ENCODE data around the gene PLBD1.

The PLBD1 gene

GRCh38 chr12:14611640-14612203, 44.0 kb upstream of the PLBD1 start:
- POLR2A ChIA-PET (ENCODE audit: low non-redundant PET): no interaction called here
- CTCF ChIA-PET: interaction anchor here (0.5 to 1.4 kb wide), 4 partner anchors 8 to 141 kb away, joined by 3 read pairs; no protein-coding TSS in a partner anchor
- H3K27ac ChIP-seq: no peak overlapping the region
- no peak for TF ChIP-seq CTCF (conservative IDR thresholded peaks at IDR 0.05; ENCODE audit: low read depth)
- DNase-seq (ENCODE audit: low spot score): no peak

DNA sequence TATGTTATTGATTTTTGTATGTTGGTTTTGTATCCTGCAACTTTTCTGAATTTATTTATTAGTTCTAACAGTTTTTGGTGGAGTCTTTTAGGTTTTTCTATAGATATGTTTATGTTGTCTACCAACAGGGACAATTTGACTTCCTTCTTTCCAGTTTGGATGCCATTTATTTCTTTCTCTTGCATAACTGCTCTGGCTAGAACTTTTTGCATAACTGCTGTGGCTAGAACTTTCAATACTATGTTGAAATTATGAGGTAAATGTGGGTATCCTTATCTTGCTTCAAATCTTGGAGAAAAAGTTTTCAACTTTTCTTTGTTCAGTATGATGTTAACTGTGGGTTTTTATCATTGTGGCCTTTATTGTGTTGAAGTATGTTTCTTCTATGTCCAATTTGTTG, 39.9 kb upstream of the PLBD1 start:
- no peak for DNase-seq (ENCODE audit: low spot score)
- CTCF ChIA-PET: interaction anchor here (0.6 kb wide), 1 partner anchor 436 kb away, joined by 3 read pairs; no protein-coding TSS in a partner anchor
- POLR2A ChIA-PET (ENCODE audit: low non-redundant PET): no interaction called here
- H3K27ac ChIP-seq: no peak overlapping the region
- no peak for TF ChIP-seq CTCF (conservative IDR thresholded peaks at IDR 0.05; ENCODE audit: low read depth)

DNA sequence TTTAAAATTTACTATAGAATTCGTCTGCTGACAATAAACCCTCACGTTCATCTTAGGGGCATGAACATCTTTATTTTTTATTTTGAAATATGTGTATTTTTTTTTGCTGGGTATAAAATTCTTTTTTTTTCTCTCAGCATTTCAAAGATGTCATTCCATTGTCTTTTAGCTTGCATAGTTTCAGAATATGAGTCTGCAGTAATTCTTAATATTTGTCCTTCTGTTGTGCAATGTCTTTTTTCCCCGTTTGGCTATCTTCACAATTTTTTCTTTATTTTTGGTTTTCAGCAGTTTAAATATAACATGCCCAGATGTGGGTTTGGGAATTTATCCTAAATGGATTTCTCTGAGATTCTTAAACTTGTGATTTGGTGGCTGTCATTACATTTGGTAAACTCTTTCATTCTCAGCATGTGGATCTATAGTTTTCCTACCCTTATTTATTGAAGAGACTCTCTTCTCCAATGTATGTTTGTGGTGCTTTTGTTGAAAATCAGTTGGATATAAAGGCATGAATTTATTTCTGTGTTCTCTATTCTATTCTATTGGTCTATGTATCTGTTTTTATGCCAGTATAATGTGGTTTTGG, 37.8 kb upstream of the PLBD1 start:
- no peak for DNase-seq (ENCODE audit: low spot score)
- no peak overlapping the region for H3K27ac ChIP-seq
- no peak for TF ChIP-seq CTCF (conservative IDR thresholded peaks at IDR 0.05; ENCODE audit: low read depth)
- ChIA-PET CTCF (no interaction called here), POLR2A (ENCODE audit: low non-redundant PET) (no interaction called here)

DNA sequence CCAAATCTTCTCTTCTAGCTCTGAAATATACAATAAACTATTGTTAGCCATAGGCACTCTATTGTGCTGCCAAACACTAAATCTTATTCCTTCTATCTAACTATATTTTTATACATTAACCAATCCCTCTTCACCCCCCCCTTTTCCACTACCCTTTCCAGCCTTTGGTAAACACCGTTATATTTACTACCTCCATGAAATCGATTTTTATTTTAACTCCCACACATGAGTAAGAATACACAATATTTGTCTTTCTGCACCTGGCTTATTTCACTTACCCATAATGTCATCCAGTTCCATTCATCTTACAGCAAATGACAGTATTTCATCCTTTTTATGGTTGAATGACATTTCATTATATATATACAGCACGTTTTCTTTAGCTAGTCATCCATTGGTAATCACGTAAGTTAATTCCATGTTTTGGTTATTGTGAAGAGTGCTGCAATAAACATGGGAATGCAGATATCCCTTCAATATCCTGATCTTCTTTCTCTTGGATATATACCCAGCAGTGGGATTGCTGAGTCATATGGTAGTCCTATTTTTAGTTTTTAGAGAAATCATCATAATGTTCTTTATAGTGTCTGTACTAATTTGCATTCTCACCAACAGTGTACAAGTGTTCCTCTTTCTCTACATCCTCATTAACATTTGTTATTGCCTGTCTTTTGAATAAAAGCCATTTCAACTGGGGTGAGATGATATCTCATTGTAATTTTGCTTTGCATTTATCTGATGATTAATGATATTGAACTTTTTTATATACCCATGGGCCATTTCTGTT, 34.2 kb upstream of the PLBD1 start:
- ChIA-PET CTCF (interaction anchor here (0.6 to 0.9 kb wide), 3 partner anchors 15 to 1591 kb away, joined by 3 to 5 read pairs (median 5); no protein-coding TSS in a partner anchor), POLR2A (ENCODE audit: low non-redundant PET) (no interaction called here)
- DNase-seq (ENCODE audit: low spot score): no peak
- no peak overlapping the region for H3K27ac ChIP-seq
- no peak for TF ChIP-seq CTCF (conservative IDR thresholded peaks at IDR 0.05; ENCODE audit: low read depth)

DNA sequence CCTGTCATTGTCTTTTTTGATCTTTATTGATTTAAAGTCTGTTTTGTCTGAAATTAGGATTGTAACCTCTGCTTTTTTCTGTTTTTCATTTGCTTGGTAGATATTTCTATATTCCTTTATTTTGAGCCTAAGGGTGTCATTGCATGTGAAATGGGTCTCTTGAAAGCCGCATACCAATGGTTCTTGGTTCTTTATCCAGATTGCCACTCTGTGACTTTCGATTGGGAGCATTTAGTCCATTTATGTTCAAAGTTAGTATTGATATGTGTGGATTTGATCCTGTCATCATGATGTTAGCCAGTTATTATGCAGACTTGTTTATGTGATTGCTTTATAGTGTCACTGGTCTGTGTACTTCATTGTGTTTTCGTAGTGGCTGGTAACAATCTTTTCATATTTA, 29.8 kb upstream of the PLBD1 start:
- H3K27ac ChIP-seq: no peak overlapping the region
- CTCF ChIA-PET: interaction anchor here (1.1 kb wide), 1 partner anchor 9 kb away, joined by 3 read pairs; no protein-coding TSS in a partner anchor
- DNase-seq (ENCODE audit: low spot score): no peak
- POLR2A ChIA-PET (ENCODE audit: low non-redundant PET): no interaction called here
- no peak for TF ChIP-seq CTCF (conservative IDR thresholded peaks at IDR 0.05; ENCODE audit: low read depth)

DNA sequence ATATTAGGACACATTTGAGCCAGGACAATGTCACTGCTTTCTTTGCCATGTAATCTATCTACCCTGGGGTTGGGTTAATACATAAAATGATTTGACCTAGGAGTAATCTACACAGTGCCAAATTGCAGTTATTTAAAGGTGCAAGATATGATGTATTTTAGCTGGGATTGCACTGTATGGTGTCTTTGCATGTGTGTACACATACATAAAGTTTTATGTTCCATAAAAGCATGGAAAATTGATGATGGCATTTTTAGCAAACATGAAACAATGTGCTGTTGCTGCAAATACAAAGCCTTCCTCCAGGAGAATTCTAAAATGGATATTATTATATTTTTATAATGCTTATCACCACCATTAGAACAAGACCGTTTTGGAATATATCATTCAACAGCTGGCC, 24.0 kb upstream of the PLBD1 start:
- no peak for TF ChIP-seq CTCF (conservative IDR thresholded peaks at IDR 0.05; ENCODE audit: low read depth)
- ChIA-PET CTCF (no interaction called here), POLR2A (ENCODE audit: low non-redundant PET) (no interaction called here)
- H3K27ac ChIP-seq: no peak overlapping the region
- no peak for DNase-seq (ENCODE audit: low spot score)
